HG02840 (cell line): ENCODE data around the gene KCNJ5.

ENCODE experiments used
- ATAC-seq: cut with Tn5 transposase; IDR thresholded peaks from one replicate; pipeline ENCODE4 v1.9.1; 2021; ENCODE audit warnings: mild to moderate bottlenecking, moderate library complexity, moderate number of reproducible peaks; ENCODE audit not compliant: unreplicated experiment, low FRiP score

Gene KCNJ5

DNA sequence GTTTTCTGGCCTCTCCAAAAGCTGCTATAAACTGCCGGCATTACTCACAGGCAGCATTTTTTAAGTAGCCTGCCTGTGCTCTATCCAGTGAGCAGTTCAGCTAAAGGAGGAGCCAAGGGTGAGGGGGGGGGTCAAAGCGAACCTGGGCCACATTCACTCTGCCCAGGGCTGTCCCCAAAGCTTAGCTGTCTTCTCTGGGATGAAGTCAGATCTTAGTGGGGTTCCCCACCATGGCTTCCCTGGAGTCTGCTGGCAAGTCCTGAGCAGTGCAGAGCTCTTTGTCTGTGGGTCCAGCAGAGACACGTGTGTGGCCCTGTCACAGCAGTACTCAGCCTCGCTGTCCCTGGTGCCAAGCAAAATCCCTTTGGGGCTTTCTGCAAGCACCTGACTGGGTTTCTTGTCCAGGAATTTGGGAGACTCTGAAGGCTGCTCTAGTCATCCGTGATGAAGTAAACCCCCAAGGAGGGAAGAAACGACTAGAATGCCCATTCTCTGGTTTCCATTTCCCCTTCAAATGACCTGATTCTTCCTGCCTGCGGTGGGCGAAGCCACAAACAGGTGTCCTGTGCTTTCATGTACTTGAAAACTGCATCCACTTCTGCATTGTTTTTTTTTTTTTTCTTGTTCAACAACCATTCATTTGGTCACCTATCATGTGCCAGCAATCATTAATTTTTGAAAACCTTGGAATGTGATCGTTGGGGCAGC lies 2.6 kb downstream of the KCNJ5 start:
- ATAC-seq = no peak

DNA sequence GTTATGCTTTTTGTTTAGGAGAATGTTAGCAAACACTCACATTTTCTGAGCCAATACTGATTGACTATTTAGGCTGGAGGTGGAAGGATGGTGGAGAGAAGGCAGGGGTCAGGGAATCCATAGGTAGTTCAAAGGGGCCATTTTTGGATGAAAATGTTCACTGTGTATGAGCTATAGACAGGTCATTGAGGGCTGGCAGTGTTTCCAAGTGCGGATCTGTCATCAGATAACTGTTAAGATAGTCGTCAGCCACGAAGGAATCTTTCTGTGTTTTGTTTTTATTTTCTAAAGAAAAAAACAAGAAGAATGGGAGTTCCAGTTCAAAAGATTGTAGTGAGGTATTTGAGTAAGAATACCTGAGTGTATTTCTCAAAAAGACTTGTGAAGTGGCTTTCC lies 3.1 kb downstream of the KCNJ5 start:
- no peak for ATAC-seq

GRCh38 chr11:128894685-128895084 lies 3.5 kb downstream of the KCNJ5 start:
- no peak for ATAC-seq

GRCh38 chr11:128895526-128895925 lies 4.4 kb downstream of the KCNJ5 start:
- ATAC-seq = no peak

- no peak for ATAC-seq
Observed at GRCh38 chr11:128896356-128896755, 5.2 kb downstream of the KCNJ5 start.

GRCh38 chr11:128897826-128898225 lies 6.7 kb downstream of the KCNJ5 start:
- ATAC-seq = no peak

DNA sequence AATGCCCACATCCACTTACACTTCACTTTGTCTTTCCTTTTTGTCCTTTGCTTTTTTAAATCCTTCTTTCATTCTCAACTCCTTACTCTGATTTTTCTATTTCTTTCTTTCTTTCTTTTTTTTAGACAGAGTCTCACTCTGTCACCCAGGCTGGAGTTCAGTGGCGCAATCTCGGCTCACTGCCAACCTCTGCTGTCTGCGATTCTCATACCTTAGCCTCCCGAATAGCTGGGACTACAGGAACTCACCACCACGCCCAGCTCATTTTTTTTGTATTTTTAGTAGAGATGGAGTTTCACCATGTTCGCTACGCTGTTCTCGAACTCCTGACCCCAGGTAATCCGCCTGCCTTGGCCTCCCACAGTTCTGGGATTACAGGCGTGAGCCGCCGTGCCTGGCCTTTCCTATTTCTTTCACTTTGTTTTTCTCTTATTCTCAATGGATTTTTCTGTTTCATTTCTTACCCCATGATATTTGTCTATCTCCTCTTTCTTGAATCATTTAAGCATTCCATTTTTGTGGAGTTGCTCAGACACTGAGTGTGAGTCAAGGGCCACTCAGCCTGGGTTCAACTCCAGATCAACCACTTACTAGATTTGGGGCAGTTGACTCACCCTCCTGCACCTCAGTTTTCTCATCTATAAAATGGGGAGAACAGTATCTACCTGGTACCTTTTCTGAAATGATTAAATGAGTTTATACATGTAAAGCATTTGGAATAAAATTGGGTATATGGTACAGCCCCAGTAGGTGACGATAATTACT lies 7.6 kb downstream of the KCNJ5 start:
- no peak for ATAC-seq

DNA sequence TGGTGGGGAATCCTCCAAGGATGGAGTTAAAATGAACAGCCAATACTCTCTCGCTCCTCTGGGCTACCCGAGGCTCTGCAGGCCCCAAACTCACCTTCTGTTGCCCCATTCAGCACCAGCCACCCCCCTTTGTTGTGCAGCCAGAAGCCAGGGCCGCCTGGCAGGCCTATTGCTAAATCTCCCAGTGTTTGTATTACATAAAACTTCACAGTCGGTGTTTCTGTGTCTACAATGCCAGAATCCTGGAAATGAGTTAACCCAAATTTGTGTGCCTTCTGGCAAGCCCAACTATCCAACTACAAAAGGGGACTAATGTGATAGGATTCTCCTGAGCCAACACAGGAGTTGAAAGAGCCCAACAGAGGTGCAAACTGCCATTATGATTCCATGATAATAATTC lies 9.3 kb downstream of the KCNJ5 start:
- ATAC-seq = no peak

GRCh38 chr11:128901653-128902514 lies 10.7 kb downstream of the KCNJ5 start:
- ATAC-seq = no peak

GRCh38 chr11:128902515-128903066 lies 11.4 kb downstream of the KCNJ5 start:
- ATAC-seq = no peak

GRCh38 chr11:128903248-128904061 lies 12.3 kb downstream of the KCNJ5 start:
- ATAC-seq = no peak

GRCh38 chr11:128904303-128904655 lies 13.1 kb downstream of the KCNJ5 start:
- no peak for ATAC-seq

- ATAC-seq = no peak
Observed at GRCh38 chr11:128904656-128905344, 13.6 kb downstream of the KCNJ5 start.

DNA sequence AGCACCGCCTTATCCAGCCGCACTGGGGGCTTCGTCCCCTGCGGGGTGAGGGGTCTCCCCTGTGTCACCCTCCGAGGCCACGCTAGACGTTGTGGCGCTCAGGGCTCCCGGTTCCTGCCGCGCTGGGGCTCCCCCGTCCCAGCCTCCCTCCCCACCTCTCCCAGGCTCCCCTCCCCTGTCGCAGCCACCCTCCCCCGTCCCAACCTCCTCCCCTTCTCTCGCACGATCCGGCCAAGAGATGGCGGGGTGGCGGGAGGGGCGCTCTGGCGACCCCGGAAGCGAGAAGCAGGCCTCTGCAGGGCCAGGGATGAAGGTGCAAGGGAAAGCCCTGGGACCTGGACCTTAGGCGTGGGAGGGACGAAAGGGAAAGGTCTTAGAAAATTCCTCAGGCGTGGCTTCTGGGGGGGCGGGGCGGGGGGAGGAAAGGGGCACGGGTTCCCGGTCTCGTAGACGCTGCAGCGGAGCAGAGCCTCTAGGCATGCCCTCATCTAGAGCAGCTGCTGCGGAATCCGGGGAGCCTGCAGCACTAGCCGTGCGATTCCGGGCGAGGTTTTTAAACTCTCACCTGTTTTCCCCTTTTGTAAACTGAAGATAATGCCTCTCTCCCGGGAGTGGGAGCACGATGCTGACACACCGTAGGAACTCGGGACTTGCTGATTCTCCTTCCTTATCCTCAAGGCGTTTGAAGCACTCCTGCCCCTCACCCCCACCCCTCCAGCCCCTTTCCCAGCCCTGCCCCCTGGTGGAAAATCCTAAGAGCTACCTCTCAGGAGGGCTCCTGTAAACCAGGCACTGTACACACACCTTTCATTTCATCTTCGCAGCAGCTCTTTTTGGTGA lies 14.4 kb downstream of the KCNJ5 start:
- ATAC-seq = no peak

GRCh38 chr11:128906185-128907050 lies 15.3 kb downstream of the KCNJ5 start:
- ATAC-seq = no peak

- ATAC-seq = no peak
Observed at GRCh38 chr11:128907585-128907984, 16.4 kb downstream of the KCNJ5 start.

GRCh38 chr11:128908391-128909246 lies 17.5 kb downstream of the KCNJ5 start:
- ATAC-seq = no peak
